ENCODE results near the gene LSM3. TPM values are rescaled to one million over a fixed set of nuclear protein-coding genes. Genes with fewer than 3 reads are reported as not detected.
A peak's percentile ranks its signal among the peaks of the same experiment; 100 is the strongest.

Gene LSM3
- total and polyA plus RNA-seq, 2 of the 4 experiments (the other 2 are of a cell fraction), result 3.4 to 11.5 TPM

DNA sequence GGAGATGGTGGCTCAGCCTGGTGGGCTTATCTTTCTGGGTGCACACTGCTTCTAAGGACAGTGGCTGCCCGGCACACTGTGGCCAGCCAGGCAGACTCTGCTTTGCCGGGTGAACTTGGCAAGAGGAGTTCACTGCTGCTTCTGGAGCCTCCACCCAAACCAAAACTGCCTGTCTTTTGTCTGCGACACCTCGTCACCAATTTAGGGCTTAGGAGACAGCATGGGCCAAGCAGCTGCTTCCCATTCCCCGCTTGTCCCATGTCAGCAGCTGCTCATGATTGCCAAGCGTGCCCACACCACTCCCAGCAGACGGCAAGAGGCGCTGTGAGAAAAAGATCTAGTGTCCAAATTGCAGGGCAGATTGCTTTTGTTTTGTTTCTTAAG, 57.3 kb downstream of the LSM3 start:
- no peak for DNase-seq
- peak overlapping the region; percentile 92 for H3K18ac ChIP-seq (ENCODE audit: low read depth, low read length)
- no peak overlapping the region for H3K56ac ChIP-seq (ENCODE audit: extremely low read depth, insufficient read depth, low read length)
- peak overlapping the region; percentile 22 for H2AK9ac ChIP-seq (replicated peaks; ENCODE audit: low read depth, low read length, poor library complexity)
- POLR2A ChIA-PET (ENCODE audit: unreplicated experiment), result no interaction called here
- no TSS peak for BruUV-seq (replicated peaks)
- H3K9me1 ChIP-seq (ENCODE audit: insufficient read depth, low read length), result peaks cover 18% of the 10 kb centered on the region
- peak overlapping the region; percentile 41 to 89; a peak in 3 of 4 replicates for H4K8ac ChIP-seq (ENCODE audit: low read depth in 2 of 2, low read length in 2 of 2)
- peak overlapping the region; percentile 93 for H2AK5ac ChIP-seq (ENCODE audit: low read depth, low read length)
- peak overlapping the region; percentile 78 for H4K91ac ChIP-seq (ENCODE audit: insufficient read depth, low read depth, low read length)
- H3K36me3 ChIP-seq (ENCODE audit: control insufficient read depth, insufficient read depth, low read length), result no peaks in the 10 kb centered on the region
- TF ChIP-seq MAZ (IDR thresholded peaks at IDR 0.05; ENCODE audit: borderline replicate concordance, low read depth, low read length) (no peak), POLR2A (IDR thresholded peaks at IDR 0.05; ENCODE audit: low read depth, low read length) (no peak), RAD21 (IDR thresholded peaks at IDR 0.05; ENCODE audit: low read length) (no peak), FOS (IDR thresholded peaks at IDR 0.05; ENCODE audit: low read depth, low read length) (no peak), RCOR1 (IDR thresholded peaks at IDR 0.05; ENCODE audit: insufficient replicate concordance, low read length) (no peak), MXI1 (IDR thresholded peaks at IDR 0.05; ENCODE audit: borderline replicate concordance, low read depth, low read length) (no peak), MAFK (IDR thresholded peaks at IDR 0.05; ENCODE audit: low read depth, low read length) (no peak), CTCF (conservative IDR thresholded peaks at IDR 0.05; ENCODE audit: low read depth, low read length) (no peak), NFE2L2 (IDR thresholded peaks at IDR 0.05; ENCODE audit: low read depth, low read length) (no peak), CEBPB (IDR thresholded peaks at IDR 0.05; ENCODE audit: low read depth, low read length) (no peak), BHLHE40 (IDR thresholded peaks at IDR 0.05; ENCODE audit: low read depth, low read length) (no peak), SMC3 (IDR thresholded peaks at IDR 0.05; ENCODE audit: low read depth, low read length) (no peak), ELK1 (IDR thresholded peaks at IDR 0.05; ENCODE audit: borderline replicate concordance, low read depth, low read length) (no peak), CHD1 (IDR thresholded peaks at IDR 0.05; ENCODE audit: low read depth, low read length) (no peak), RFX5 (IDR thresholded peaks at IDR 0.05; ENCODE audit: low read depth, low read length) (no peak)
- TF ChIP-seq, protein P1, sequence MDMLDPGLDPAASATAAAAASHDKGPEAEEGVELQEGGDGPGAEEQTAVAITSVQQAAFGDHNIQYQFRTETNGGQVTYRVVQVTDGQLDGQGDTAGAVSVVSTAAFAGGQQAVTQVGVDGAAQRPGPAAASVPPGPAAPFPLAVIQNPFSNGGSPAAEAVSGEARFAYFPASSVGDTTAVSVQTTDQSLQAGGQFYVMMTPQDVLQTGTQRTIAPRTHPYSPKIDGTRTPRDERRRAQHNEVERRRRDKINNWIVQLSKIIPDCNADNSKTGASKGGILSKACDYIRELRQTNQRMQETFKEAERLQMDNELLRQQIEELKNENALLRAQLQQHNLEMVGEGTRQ (IDR thresholded peaks at IDR 0.05; ENCODE audit: low read depth, low read length), result no peak
- H2BK20ac ChIP-seq (ENCODE audit: low read depth, low read length), result peak overlapping the region; percentile 90
- no peaks in the 10 kb centered on the region; a peak in 1 of 4 replicates for H3K79me1 ChIP-seq (ENCODE audit: low read depth in 1 of 2, low read length in 2 of 2)
- 0 out of 2 replicates have a peak, but pooled peaks cover 3% of the 10 kb centered on the region for H4K20me1 ChIP-seq (ENCODE audit: insufficient read depth, low read length)
- peak overlapping the region; percentile 9; the same call in 1 of the 2 replicates for H3K4me2 ChIP-seq (ENCODE audit: low read depth, low read length)
- peak overlapping the region; percentile 96; the same call in 1 of the 2 replicates for H3K27ac ChIP-seq (ENCODE audit: insufficient read depth, low read length)
- H3K23ac ChIP-seq (ENCODE audit: low read depth, low read length), result peak overlapping the region; percentile 49; the same call in 1 of the 2 replicates
- CTCF ChIA-PET, result interaction anchor here (0.6 to 1.2 kb wide), 3 partner anchors 10 to 94 kb away, joined by 3 to 6 read pairs (median 3); no protein-coding TSS in a partner anchor
- H3K27me3 ChIP-seq (ENCODE audit: control insufficient read depth, insufficient read depth, low read length), result no peaks in the 10 kb centered on the region
- H2AFZ ChIP-seq (replicated peaks; ENCODE audit: low read length, poor library complexity), result peak overlapping the region; percentile 75
- dilution Hi-C loops (cut with HindIII; ENCODE audit: low sequenced_read_pairs, unreplicated experiment) (no loop called here), intact Hi-C loops (cut with micrococcal nuclease) (no loop called here), in situ Hi-C loops (cut with MboI; ENCODE audit: low sequenced_read_pairs) (no loop called here)
- no peak overlapping the region for H2BK5ac ChIP-seq (ENCODE audit: low read depth, low read length, poor library complexity, severe bottlenecking)
- peak overlapping the region; percentile 56; the same call in 1 of the 2 replicates for H3K9ac ChIP-seq (ENCODE audit: low read depth, low read length)
- 53% methylated on average over 3 of the region's 8 CpGs; no CpG with 5 or more reads in 1 of the 2 experiments for WGBS, 2 experiments (ENCODE audit: extremely low coverage in 2 of 2, insufficient read length in 1 of 2)
- peak overlapping the region; percentile 93 for H3K4ac ChIP-seq (ENCODE audit: low read depth, low read length)
- peaks cover 2% of the 10 kb centered on the region; the same call in 1 of the 2 replicates for H3K9me3 ChIP-seq (ENCODE audit: control insufficient read depth, insufficient read depth, low read length)
- H2BK15ac ChIP-seq (ENCODE audit: low read depth, low read length), result peak overlapping the region; percentile 95; the same call in 2 of the 3 replicates
- peaks cover 38% of the 10 kb centered on the region for H3K4me1 ChIP-seq (ENCODE audit: control insufficient read depth, insufficient read depth, low read length)
- H4K5ac ChIP-seq (ENCODE audit: low read depth, low read length), result peak overlapping the region; percentile 95
- no peak overlapping the region for H3K4me3 ChIP-seq (ENCODE audit: insufficient read depth, low read depth, low read length)
- peak overlapping the region; percentile 53 for H3K14ac ChIP-seq (replicated peaks; ENCODE audit: low read depth, low read length)
- H2BK120ac ChIP-seq (ENCODE audit: low read depth, low read length), result peak overlapping the region; percentile 85
- ATAC-seq (ENCODE audit: low read depth), result no peak
